Right atrium auricular region (tissue), 2 donors: ENCODE measurements around the gene CES2. TPM values are rescaled to one million over a fixed set of nuclear protein-coding genes. Genes with fewer than 3 reads are reported as not detected.

Experiments
- DNase-seq: peaks from one replicate; pipeline ENCODE4 v3.0.0-alpha.2; 2019; ENCODE audit warnings: low spot score
- H3K27ac ChIP-seq, 2 donors: fragments of 200-600 bp; sonication (generic); 1 replicate in 1 of 2; 2 replicates in 1 of 2; pipeline ENCODE4 v1.5.1; 2016 to 2019
- H3K27me3 ChIP-seq, 2 donors: fragments of 200-600 bp; sonication (generic); one replicate each; pipeline versions ENCODE4 v1.5.1 to v1.6.0; 2017 to 2019
- H3K36me3 ChIP-seq: fragments of 200-600 bp; sonication (generic); one replicate; pipeline ENCODE4 v1.5.1; 2016
- H3K4me1 ChIP-seq, 2 donors: fragments of 200-600 bp; sonication (generic); one replicate each; pipeline versions ENCODE4 v1.5.1 to v1.6.0; 2017 to 2019
- H3K4me3 ChIP-seq, 2 donors: fragments of 200-600 bp; sonication (generic); 1 replicate in 1 of 2; 2 replicates in 1 of 2; pipeline ENCODE4 v1.5.1; 2017 to 2019; ENCODE audit warnings: mild to moderate bottlenecking in 1 of 2, moderate library complexity in 1 of 2
- H3K9me3 ChIP-seq, 2 donors: fragments of 200-600 bp; sonication (generic); one replicate each; pipeline ENCODE4 v1.5.1; 2019
- CTCF ChIP-seq, 2 donors: fragments of 200-600 bp; sonication (generic); IDR thresholded peaks; one replicate each; pipeline ENCODE4 v1.5.1; 2019; ENCODE audit warnings: antibody characterized with exemption in 2 of 2
- total RNA-seq, 2 donors: library from RNA; depleted of rRNA; stranded (reverse); fragments of >200 nt; gene quantifications; one replicate each; pipeline ENCODE4 v1.1.0, GENCODE V29; 2016

The CES2 gene
- total RNA-seq, 2 donors from 2014 or later = 33.1 to 51.4 TPM

- no peaks in the 10 kb centered on the region for H3K9me3 ChIP-seq
- peak within 1 kb of the TSS; percentile 87 to 98 for H3K27ac ChIP-seq
- peaks cover 14% of the 10 kb centered on the region for H3K36me3 ChIP-seq
- no peak within 1 kb of the TSS for H3K4me3 ChIP-seq
- no peak for TF ChIP-seq CTCF (IDR thresholded peaks at IDR 0.05)
- H3K27me3 ChIP-seq = no peaks in the 10 kb centered on the region
- peaks cover 0 to 30% of the 10 kb centered on the region in 2 donors for H3K4me1 ChIP-seq
- no peak for DNase-seq
Observed at GRCh38 chr16:66918803-66919568, 16.3 kb upstream of the CES2 start, which contains the start of gene CDH16. Gene CDH16, minus strand, starts transcription at chr16:66918885. Its CDS starts 820 bp downstream, at chr16:66918065.

DNA sequence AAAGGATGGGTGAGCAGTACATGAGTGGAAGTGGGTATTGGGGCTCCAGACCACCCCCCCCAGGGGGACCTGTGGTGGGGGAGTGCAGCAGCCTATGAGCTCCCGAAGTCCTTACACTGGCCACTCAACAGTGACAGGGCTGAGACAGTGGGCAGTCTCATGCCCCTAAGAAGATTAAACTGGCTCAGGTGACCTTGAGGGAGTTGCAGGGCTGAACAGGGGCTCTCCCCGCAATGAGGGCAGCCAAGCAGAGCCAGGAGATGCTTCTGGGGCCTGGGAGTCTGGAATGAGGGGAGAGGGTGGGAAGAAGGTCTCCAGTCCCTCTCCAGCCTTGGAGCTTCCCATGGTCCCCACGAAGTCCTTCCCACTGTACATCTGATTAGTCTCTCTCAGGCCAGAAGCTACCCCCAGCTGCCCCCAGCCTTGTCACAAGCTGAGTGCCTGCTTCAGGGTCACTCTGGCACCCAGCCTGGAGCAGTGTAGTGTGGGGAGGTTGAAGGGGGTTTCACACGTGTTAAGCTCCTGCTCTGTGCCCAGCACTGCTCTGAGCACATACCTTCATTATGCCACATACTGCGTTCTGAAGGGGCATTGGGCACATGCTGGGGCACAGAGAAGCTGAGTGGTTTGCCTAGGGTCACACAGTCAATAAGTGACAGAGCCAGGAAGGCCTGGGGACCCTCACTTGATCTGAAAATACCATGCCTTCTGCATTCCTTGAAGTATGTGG lies 15.6 kb upstream of the CES2 start:
- TF ChIP-seq CTCF (IDR thresholded peaks at IDR 0.05) = no peak
- DNase-seq = no peak
- no peaks in the 10 kb centered on the region for H3K27me3 ChIP-seq
- peak overlapping the region; percentile 87 to 98 for H3K27ac ChIP-seq
- peaks cover 0 to 30% of the 10 kb centered on the region in 2 donors for H3K4me1 ChIP-seq
- peaks cover 14% of the 10 kb centered on the region for H3K36me3 ChIP-seq
- no peak overlapping the region for H3K4me3 ChIP-seq
- no peaks in the 10 kb centered on the region for H3K9me3 ChIP-seq

DNA sequence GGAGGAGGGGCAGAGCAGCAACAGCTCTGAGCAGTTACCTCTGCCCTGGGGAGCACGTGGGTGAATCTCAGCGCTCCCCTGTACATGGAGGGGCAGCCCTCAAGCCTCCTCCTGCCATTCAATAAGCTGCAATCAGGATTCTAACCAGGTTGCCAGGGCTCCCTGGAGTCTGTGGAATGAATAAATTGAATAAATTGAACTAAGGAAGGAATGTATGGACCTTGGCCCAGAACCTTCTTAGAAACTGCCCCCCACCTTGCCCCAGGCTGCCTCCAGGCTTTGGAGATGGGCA lies 15.1 kb upstream of the CES2 start:
- Histone ChIP-seq H3K27me3 (no peaks in the 10 kb centered on the region), H3K4me1 (peaks cover 0 to 30% of the 10 kb centered on the region in 2 donors), H3K4me3 (no peak overlapping the region), H3K36me3 (peaks cover 14% of the 10 kb centered on the region), H3K9me3 (no peaks in the 10 kb centered on the region), H3K27ac (peak overlapping the region; percentile 87 to 98)
- TF ChIP-seq CTCF (IDR thresholded peaks at IDR 0.05) = no peak
- no peak for DNase-seq

- peak overlapping the region in 1 of 2 donors; percentile 60 for H3K4me3 ChIP-seq
- no peaks in the 10 kb centered on the region for H3K27me3 ChIP-seq
- peaks cover 14% of the 10 kb centered on the region for H3K36me3 ChIP-seq
- H3K27ac ChIP-seq = peak overlapping the region; percentile 87 to 98
- TF ChIP-seq CTCF (IDR thresholded peaks at IDR 0.05) = no peak
- peaks cover 0 to 35% of the 10 kb centered on the region in 2 donors for H3K4me1 ChIP-seq
- H3K9me3 ChIP-seq = no peaks in the 10 kb centered on the region
- DNase-seq = no peak
Observed at GRCh38 chr16:66920924-66921680, 14.2 kb upstream of the CES2 start.

DNA sequence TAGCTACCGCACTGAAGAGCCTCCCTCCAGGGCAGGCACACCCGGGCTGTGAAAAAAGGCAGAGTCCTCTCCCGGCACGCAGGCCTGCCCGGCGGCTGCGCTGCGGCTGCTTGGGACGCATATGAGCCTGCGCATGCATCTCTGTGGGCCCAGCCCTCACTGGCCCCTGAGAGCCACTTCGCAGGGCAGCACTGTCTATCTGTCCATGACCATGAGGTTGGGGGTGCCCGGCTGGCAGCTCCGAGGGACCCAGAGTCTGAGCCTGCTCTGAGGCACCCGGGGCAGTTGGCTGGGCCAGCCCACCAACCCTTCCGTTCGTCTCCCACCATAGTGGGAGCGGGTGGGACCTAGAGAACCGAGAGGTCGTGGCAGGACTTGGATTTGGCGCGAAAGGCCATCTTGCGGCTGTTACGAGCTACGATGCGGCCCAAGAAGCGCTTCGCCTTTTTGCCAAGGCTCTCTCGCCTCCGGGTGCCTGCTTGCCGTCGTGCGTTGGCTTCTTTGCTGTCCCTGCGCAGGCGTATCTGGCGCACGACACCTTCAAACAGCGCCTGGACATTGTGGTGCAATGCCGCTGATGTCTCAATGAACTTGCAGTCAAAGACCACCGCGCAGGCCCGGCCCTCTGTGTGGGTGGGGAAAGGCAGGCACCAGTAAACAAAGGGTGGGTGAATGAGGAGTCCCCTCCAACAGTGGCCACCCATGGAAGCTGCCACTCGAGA lies 13.4 kb upstream of the CES2 start:
- Histone ChIP-seq H3K4me1 (peaks cover 0 to 43% of the 10 kb centered on the region in 2 donors), H3K36me3 (peaks cover 14% of the 10 kb centered on the region), H3K9me3 (no peaks in the 10 kb centered on the region), H3K27me3 (no peaks in the 10 kb centered on the region), H3K27ac (peak overlapping the region; percentile 87 to 98), H3K4me3 (peak overlapping the region in 1 of 2 donors; percentile 60)
- DNase-seq = no peak
- no peak for TF ChIP-seq CTCF (IDR thresholded peaks at IDR 0.05)
